HG03175 (cell line): ENCODE data around the gene DNAJB9.
A peak's percentile ranks its signal among the peaks of the same experiment; 100 is the strongest.

Experiments used
- ATAC-seq: cut with Tn5 transposase; IDR thresholded peaks from one replicate; pipeline ENCODE4 v1.9.1; 2021; ENCODE audit warnings: mild to moderate bottlenecking, moderate library complexity; ENCODE audit not compliant: unreplicated experiment

Gene DNAJB9

DNA sequence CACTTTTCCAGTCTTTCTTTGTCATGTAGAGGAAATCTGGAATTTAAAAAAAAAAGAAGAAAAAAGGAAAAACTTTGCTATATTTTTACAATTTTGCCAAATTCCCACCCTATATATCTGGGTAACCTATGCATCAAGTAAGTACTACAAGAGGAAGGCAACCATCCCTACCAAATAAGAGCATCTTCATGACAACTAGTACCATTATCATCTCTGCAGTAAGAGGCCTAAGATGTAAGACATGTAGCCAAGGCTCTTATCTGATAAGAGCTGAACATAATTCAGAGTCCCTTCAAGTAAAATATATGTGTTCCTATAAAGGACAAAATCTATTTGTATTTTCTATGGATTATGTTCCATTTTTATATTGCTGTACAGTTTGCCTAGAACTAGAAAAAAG is 3.7 kb upstream of the DNAJB9 start:
- ATAC-seq = no peak

DNA sequence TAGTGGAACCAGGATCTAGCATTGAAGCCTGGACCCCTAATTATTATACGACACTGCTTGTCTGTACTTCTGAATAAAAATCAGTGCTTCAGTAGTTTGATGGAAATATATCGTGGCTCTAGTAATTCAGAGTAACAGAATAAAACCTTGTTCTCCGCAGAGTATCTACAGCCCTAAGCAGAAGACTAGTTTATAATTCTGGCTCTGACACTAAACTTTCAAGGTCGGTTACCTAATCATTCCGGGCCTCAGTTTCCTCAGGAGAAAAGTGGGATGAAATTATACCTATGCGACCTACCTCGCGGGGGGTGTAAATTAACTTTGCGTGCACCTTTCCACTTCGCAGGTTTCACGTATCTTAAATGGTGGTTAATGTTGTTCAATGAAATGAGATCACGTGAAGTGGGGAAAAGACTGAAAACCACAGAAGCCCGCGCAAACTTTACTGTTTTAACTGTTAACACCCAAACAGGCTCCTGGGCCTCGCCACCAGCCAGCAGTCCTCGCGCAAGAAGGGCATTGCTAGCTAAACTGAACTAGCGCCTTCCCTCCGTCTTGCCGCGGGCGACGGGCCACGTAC is 783 bp upstream of the DNAJB9 start:
- no peak for ATAC-seq

DNA sequence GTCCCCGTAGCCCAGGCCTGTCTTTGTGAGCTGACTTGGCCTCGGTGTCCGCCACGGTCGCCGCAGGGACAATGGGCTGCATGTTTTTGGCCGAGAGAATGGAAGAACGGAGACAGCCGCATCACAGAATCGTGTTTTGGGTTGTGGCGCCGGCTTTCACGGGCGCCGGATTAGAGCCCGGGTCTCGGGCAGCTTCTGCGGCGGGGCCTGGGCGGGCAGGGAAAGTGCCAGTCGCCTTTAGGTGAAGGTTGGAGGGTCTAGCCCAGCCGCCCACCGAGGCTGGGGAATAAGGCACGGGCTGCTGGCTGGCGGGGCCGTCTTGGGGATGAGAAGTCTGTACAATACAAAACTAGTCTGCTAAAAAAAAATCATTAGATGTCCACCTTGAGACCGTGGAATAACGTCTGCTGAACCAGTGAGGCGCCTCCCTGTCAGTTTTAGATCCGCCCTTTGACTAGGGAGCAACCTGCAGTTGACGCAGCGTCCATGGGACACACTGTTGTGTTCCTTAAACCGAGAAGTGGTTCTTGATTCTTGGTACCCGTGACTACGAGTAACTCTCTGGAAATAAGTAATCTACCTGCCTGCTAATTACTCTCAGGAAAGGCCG is 577 bp downstream of the DNAJB9 start:
- ATAC-seq = peak; percentile 17

DNA sequence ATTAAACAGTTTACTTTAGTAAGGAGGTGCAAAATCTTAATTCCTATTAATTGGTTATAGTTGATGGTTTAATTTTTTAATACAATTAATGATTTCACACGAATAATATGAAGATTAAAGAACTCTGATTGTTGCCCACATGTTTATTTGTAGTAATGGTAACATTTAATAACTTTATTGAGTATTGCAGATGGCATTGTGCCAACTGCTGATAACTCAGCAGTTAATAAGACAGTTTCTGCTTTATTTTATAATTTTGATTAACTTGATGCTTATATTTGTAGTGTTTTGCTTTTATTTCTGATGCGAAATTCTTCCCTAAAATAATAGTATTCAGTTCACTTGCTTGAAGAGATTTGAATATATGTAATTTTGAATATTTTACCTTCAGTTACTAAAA is 2.8 kb downstream of the DNAJB9 start:
- ATAC-seq = no peak

DNA sequence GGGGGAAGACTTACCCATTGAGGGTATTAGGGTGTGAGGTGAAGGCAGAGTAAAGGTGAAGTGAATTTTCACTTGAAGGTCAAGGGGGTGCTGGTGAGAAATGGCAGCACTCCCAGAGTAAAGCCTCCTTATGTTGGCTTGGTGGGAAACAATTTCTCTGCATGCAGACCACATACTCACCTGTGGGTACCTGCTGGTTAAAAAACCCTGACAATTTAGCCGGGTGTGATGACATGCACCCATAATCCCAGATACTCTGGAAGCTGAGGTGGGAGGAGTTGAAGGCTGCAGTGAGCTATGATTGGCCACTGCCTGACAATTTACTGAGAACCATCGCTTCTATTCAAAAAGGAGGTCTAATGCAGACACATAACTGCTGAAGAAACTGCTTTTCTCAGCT is 5.5 kb downstream of the DNAJB9 start:
- no peak for ATAC-seq

DNA sequence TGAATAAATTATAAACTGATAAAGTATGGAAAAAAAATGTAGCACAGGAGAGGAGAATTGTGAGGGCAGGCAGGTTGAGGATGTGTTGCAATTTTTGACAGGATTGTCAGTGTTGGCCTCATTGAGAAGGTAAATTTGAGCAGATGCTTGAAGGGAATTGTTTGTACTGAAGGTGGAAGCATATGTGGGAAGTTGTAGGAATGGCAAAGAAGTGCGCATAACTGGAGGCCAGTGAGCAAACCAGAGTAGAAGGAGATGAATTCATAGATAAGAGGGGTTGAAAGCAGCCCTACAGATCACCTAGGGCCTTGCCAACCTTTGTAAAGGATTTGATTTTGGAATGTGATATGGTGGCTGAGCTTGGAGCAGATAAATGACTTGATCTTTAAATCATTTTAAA is 6.4 kb downstream of the DNAJB9 start:
- no peak for ATAC-seq

DNA sequence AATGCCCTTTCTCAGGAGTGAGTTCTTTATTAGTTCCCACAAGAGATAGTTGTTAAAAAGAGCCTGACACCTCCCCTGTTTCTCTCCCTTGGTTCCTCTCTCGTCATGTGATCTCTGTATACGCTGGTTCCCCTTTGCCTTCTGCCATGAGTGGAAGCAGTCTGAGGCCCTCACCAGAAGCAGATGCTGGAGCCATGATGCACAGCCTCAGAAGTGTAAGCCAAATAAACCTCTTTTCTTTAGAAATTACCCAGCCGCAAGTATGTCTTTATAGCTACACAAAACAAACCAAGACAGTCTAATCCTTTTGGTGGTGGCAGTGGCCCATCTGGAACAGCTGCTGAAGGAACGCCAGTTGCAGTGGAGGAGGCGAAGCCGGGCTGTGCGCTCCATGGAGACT is 9.3 kb downstream of the DNAJB9 start:
- no peak for ATAC-seq

DNA sequence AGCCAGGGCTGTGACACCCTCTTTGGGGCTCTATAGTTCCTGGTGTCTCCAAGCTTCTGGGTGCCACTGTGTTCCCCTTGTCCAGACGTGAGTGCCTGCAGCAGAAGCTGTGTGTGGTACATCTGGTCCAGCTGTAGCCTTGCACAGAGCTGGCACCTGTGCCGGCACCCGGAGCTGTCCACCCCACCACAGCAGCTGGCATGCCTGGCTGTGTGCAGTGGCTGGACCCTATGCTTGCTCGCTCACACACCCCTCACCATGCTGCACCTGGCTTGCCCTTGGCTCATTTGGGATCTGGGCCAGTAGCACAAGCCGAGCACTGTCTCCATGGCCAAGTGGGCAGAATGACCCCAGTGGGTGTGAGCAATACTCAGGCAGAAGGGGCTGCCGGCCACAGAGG is 10.6 kb downstream of the DNAJB9 start:
- no peak for ATAC-seq

DNA sequence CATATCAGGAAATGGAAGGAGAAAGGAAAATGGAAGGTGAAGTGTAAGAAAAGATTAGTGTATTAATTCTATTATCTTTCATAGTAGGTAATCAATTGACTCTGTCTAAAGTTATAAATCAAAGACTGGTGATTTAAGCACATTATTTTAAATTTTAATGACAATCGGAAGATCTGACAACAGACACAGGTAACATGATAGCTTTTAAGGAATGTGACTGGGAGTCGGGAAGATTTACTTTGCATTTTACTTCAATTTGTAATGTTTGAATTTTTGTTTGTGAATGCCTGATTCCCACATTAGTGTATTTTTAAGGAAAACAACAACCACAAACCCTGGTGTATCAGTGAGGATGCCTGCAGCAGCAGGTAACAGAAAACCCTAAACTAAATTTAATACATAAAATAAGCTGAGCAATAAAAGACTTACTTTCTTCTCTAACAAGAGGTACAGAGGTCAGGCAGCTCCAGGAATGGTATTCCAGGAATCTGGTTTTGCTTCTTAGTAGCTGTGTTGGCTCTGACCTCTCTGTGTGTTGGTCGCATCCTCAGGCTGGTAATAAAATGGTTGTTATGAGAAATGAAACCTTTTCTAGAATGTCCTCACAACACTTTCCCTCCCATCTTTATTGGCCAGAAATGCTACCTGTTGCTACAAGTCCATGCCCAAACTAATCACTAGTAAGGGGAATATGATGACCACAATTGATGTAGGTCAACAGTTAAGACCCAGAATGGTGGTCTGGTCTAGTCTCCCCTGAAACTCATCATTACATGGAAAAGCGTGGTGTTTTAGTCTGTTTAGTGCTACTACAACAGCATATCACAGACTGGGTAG is 12.2 kb downstream of the DNAJB9 start:
- no peak for ATAC-seq

DNA sequence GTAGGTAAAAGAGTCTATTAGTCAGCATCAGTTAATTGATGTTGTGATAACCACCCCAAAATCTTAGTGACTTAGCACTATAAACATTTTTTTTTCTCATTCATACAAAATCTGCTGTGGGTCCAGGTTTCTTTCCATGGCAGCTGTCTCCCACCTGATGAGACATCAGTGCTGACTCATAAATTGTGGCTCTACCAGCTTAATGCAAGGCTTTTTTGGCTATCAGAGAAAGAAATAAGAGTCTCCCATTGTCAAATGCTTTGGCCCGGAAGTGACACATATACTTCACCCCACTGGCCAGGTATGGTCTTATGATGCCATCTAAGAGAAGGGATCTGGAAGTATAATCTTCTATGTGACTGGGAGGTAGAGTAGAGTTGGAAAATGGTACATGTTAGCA is 14.5 kb downstream of the DNAJB9 start:
- no peak for ATAC-seq

DNA sequence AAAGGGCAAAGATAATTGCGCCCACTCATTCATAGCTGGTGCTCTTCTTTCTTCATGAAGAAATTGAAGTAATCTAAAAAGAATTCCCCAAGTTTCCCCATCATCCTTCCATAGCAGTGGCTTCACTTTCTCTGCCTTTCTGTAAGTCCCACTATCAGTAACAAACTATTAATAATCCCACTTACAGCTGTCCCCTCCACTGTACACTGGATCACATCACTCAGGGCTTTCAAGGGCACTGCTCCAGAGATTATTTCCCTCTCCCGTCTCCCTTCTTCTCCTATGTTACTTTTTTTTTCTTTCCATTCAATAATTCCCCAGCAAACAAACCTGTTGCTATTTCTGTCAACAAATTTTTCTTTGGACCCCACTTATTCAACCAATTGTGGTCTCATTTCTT is 16.2 kb downstream of the DNAJB9 start:
- ATAC-seq = no peak

DNA sequence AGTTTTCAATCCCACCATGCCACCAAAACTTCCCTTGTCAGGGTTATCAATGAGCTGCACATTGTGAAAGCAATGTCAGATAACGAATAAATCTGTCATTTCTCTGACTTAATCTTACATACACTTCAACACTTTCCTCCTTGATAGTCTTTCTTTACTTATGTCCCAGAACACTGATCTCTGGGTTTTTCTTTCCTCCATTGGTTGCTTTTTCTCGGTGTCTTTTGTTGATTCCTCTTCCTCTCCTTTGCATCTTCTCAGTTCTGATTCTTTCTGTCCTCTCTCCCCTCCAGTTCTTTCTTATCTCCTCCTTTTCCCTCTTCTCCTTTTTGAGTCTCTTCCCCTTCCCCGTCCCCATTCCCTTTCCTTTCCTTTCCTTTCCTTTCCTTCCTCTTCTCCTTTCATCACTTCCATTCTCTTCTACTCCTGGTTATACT is 16.6 kb downstream of the DNAJB9 start:
- ATAC-seq = no peak

DNA sequence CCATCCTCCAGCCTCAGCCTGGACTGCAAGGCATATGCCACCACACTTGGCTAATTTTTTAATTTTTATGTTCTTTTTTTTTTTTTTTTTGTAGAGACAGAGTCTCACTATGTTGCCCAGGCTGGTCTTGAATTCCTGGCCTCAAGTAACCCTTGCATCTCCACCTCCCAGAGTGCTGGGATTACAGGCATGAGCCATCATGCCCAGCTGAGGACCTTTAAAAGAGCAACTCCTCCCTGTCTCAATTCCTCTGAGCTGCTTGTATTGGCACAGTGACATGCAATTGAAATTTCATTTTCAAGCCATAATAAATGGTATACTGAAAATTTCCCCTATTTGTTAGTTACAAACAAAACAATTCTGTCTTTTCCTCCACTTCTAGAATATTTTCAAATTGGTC is 19.5 kb downstream of the DNAJB9 start:
- no peak for ATAC-seq

DNA sequence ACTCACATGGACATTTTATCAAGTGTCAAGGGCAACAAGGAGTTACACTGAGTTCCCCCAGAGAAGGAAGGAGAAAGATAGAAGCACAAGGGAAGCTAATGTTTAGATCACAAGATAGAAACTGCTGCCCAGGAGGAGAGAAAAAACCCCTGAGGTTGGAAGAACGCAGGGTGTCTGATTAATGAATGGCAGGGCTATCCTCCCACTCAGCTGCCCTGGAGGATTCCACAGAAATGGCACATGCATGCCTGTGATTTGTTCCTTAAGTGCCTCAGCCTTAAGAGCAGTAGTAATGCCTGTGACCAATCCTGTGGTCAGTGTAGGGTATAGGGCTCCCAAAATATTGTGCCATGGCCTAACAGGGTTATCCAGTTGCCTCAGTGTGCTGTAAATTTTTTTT is 20.2 kb downstream of the DNAJB9 start:
- no peak for ATAC-seq

DNA sequence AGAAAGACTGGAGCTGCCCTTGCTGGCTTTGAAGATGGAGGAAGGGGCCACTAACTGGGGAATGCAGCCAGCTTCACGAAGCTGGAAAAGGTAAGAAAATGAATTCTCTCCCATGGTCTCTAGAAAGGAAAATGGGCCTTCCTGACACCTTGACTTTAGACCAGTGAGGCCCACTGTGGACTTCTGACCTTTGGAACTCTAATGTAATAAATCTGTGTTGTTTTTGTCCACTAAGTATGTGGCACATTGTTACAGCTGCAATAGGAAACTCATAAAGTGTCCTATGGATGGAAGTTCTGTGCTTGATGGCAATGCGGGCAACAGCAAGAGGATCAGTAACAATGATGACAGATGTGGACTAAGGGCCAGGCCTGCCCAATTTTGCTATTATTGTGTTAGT is 20.9 kb downstream of the DNAJB9 start:
- ATAC-seq = no peak

DNA sequence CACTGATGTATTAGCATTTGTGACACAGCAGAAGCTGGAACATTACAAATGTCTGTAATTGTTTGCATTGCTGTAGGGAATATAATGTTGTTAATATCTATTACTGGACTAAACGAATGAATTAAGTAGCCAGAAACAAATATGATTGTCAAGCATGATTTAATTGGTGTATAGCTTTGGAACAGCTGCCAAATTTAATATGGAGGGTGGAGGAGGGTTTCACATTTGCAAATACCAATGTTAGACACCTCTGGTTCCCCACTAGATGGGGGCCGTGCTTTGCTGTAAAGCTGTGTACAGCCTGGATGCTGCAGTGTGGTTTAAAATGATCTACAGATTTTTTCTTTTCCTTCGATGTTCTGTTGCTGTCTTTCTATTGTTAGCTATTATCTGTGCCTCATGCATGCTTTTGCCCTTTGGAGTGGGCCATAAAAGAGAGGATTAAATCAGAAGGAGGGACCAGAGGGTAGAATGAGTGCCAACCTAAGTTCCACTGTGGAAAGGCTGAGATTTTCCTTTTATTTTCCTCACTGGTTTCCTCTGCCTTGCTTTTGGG is 23.1 kb downstream of the DNAJB9 start:
- ATAC-seq = no peak

DNA sequence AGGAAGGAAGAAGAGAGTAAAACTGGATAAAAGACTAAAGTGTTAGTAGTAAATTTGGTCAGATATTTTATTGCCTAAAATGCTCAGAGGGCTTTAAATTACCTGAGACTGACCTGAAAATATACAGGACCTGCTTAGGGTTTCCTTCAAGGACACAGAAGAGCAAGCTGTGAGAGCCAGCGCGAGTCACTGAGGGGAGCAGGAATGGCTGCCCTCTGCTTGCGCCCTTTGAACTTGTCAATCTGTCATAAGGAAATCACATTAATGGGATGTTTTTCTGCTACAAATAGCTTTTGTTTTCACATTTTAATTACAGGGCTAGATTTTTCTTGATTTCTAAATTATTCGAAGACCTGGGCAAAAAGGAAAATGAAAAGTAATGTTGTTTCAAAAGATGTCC is 26.9 kb downstream of the DNAJB9 start:
- no peak for ATAC-seq

DNA sequence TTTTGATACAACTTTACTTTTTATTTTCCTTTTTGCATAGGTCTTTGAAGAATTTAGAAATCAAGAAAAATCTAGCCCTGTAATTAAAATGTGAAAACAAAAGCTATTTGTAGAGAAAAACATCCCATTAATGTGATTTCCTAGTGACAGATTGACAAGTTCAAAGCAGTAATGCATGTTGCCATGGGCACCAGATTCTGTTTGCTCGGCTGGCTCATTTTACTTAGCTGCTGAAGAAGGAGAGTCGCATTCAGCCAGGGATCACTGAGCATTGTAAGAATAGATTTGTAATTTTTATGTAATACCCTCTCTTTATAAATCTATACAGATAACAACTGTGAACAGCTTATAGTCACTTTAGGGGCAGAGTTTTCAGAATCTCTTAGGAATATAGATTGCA is 28.5 kb downstream of the DNAJB9 start:
- no peak for ATAC-seq

DNA sequence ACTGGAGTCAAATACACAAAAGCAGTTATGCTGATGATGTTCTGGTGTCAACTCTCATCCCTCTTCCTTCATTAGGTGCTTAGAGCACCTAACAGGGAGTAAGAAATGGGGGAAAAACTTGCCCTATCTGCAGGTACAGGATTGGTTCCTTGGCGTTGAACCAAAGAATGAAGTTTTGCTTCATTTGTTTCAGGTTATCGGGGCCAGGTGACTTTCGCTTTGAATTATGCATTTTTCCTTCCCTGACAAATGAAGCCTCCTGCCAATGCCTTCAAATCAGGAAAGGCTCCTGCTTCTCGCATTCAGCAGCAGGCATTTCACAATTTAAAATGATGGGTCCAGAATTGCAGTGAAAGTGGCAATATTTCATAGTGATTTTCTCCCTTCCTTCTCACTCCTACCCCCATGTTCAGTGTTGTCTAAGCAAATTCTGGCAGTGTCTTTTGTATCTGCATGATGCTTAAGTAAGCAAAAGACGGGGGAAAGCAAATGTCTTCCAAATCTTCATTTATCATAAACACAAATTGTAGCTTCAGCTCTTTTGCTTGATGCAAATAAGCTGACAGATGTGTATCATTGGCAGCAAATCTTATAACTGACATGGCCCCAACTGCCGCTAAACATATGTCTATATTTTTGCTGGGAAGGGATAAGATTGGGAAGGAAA is 29.4 kb downstream of the DNAJB9 start:
- ATAC-seq = no peak

DNA sequence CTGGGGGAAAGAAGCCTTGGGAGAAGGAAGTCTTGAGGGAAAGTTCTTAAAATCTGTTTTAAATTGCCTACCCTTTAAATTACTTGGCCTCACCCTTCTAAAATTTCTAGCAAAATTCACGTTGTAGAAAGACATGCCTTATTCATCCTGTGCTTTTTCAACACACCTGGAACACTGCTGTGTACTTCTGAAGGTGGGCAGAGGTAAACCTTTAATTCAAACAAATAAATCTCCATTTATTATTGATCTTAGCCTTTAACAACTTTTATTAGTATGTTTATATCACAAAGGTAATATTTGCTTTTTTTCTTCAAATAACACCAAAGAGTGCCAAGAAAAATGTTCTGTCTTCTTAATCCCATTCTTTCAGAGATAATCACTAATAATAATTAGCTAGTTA is 30.7 kb downstream of the DNAJB9 start:
- ATAC-seq = no peak

DNA sequence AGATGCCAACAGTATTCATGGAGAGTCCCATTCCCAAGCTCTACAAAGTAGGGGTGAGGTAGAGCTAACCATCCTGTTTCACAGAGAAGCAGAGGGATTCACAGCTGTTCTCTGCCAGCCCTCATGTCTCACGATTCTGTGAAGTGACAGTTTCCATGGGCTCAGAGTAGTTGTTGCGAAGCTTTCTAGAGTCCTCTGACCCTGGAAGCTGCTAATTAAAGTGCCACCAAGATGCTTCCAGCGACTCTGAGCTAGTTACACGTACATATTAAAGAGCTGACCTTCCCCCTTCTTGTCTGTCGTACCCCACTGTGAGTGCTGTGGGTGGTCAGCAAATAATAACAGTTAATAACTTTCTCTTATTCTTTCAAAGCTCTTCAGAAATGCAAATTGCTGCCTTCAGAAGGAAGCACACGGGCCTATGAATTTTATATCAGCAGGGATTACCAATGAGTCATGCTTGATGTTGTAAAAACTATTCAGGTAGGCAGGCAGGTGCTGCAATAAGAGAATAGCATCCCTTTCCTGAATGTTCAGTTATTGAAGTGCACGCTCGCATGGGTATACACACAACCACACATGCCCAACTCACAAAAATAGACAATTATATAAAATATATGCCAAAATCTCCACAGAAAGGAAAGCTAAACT is 34.1 kb downstream of the DNAJB9 start:
- no peak for ATAC-seq
